RKO (cell line): ENCODE data around the gene SLC30A9.
A peak's percentile ranks its signal among the peaks of the same experiment; 100 is the strongest.

ENCODE experiments used
- DNase-seq: peaks from one replicate; pipeline ENCODE4 v3.0.0-alpha.2; 2016; ENCODE audit warnings: low spot score

SLC30A9 gene

GRCh38 chr4:41990365-41991111, at the start of gene SLC30A9:
SLC30A9 (plus strand) TSS chr4:41990530; CDS start chr4:41990652, 122 bp downstream.
- peak; percentile 96 for DNase-seq

- no peak for DNase-seq
Observed at GRCh38 chr4:41940834-41941233, 49.5 kb upstream of the SLC30A9 start.

- DNase-seq = no peak
Observed at GRCh38 chr4:41943506-41943905, 46.8 kb upstream of the SLC30A9 start.

DNA sequence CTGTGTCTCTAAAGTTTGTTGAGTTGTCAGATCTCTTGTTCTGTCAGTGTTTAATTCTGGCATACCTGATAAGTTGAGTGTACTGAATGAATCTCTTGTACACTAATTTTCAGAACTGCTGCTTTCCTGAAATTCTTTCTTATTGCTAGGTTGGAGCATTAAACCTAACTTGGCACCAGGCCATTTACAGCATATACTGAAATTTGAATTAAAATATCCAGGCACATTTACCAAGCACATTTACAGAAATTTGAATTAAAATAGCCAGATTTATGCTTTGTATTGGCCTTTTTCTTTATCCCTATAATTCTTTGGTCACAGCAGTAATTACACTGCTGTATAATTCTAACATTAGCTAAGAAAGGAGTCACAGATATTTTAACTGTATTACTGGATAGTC, 46.2 kb upstream of the SLC30A9 start:
- no peak for DNase-seq

DNA sequence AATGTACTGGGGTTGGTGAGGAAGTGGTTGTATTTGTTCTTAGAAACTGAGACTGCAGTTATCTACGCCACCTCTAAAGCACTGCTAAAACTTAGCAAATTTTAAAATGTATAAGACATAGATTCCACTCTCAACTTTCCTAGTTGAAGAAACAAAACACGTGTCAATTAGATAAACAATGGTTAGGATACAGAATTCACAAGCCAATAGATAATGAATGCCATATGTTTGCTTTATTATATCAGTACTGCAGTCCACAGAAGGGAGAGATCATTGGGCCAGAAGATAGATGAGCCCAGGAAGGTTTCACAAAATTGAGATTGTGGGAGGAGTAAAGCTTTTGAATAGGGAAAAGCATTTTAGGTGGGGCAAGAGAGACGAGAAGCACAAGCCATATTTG, 40.8 kb upstream of the SLC30A9 start:
- no peak for DNase-seq

GRCh38 chr4:41957634-41958033, 32.7 kb upstream of the SLC30A9 start:
- DNase-seq = peak; percentile 58

GRCh38 chr4:41963105-41963504, 27.2 kb upstream of the SLC30A9 start:
- peak; percentile 43 for DNase-seq

DNA sequence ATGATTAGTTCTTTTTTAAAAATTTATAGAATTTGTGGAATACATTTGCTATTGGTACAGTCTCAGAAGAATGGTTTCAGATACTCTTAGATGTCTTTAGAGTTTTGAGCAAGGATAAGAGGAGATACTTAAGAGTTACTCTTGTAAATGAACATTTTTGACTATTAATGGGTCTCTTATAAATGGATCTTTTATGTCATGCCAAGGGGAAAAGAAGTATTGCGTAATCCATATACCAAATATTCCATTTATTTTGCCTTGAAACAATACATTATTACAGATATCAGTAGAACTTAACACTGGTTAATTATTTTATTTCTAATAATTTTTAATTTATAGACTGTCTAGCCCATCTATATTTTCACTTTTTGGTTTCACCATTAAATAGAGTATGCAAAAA, 25.9 kb upstream of the SLC30A9 start:
- DNase-seq = no peak

GRCh38 chr4:41967392-41967791, 22.9 kb upstream of the SLC30A9 start:
- peak; percentile 45 for DNase-seq

GRCh38 chr4:41969671-41970070, 20.7 kb upstream of the SLC30A9 start:
- DNase-seq = no peak

DNA sequence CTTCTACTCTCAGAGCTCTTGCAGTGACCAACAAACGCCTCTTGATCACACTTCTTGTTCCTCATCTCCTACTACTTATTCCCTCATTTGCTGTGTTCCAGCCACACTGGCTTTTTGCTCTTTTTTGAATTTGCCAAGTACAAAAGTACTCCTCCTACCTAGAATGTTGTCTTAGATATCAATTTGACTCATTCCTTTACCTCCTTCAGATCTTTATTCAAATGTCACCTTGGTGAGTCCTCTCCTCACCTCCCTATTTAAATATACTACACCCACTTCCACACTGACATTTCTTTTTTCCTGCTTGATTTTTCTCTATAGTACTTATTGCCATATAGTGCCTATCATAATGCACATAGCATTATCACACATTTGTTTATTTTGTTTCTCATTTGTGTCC, 15.0 kb upstream of the SLC30A9 start:
- DNase-seq = no peak

- no peak for DNase-seq
Observed at GRCh38 chr4:41976775-41977516, 13.4 kb upstream of the SLC30A9 start.

DNA sequence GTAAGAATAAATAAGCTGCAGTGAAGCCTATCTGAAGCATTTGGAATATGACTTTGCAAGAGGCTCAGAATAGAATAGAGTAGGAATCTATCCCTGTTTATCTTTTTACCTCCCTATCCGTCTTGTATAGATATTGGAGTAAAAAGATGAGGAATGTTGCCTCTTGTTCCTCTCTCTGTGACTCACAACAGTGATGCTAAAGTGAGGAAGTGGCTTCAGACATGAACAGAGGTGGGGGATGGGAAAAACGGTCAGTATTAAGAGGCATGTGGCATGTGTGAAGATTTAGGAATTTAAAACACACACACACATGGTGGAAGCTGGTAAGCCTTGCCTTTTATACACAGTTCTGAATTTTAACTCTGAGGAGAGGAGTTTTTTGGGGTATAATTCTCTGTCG, 12.6 kb upstream of the SLC30A9 start:
- no peak for DNase-seq

DNA sequence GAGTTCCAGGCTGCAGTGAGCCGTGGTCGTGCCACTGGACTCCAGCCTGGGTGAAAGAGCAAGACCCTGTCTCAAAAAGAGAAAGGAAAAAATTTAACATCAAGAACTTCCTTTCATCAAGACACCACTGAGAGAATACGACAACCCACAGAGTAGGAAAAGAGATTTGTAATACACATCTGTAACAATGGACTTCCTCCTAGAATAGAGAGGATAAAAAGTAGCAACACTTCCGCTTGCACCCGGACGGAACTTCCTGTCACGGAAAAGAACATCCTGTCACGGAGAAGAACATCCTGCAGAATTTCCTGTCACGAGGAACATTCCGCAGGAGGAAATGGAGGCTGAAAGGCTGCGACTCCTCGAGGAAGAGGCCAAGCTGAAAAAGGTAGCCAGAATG, 8.9 kb upstream of the SLC30A9 start, which contains the start of gene DCAF4L1:
Gene DCAF4L1 (plus strand): TSS at position 301 of the 400 bp plus-strand sequence. CDS start 37 bp downstream, at position 338.
- DNase-seq = no peak

DNA sequence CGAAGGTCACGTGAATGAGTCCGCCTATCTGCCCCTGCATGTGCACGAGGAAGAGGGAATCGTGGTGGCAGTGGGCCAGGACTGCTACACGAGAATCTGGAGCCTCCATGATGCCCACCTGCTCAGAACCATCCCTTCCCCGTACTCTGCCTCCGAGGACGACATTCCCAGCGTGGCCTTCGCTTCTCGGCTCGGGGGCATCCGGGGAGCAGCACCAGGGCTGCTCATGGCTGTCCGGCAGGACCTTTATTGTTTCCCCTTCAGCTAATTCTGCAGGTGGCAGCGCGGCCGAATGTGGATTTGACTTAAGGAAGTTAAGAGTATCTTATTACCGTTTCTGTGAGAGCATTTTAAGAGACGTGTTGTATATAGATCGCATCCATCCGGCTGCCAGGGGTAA, 7.6 kb upstream of the SLC30A9 start:
- DNase-seq = no peak

DNA sequence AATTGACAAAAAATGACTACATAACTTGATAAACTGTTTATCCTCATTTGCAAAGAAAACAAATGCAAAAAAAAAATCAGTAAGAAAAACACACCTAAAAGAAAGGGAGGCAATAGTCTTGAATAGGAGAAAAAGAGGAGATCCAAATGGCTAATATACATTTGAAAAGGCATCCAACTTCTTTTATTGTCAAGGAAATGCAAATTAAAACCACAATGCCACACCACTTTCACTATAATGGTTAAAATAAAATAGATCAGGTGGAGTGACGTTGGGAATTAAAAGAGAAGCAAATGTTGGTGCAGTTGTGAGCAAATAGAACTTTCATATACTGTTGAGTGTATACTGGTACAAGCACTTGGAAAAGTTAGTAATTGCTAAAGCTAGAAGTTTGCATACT, 5.2 kb upstream of the SLC30A9 start:
- no peak for DNase-seq

DNA sequence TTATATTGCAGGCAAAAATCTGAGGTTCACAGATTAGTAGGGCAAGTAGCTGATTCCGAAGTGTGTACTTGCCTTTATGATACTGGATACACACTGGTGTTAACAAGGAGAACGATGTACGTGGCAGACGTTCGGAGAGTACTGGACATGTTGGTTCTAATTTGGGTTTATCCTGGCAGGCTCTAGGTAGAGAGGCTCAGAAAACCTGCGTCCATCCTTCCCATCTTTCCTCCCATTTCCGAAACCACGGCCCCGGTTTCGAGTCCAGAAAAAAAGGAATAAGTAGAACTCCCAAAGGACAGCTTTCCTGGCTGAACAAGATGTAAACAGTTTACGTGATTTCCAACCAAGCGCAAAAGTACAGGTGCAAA, 351 bp upstream of the SLC30A9 start:
- DNase-seq = no peak

DNA sequence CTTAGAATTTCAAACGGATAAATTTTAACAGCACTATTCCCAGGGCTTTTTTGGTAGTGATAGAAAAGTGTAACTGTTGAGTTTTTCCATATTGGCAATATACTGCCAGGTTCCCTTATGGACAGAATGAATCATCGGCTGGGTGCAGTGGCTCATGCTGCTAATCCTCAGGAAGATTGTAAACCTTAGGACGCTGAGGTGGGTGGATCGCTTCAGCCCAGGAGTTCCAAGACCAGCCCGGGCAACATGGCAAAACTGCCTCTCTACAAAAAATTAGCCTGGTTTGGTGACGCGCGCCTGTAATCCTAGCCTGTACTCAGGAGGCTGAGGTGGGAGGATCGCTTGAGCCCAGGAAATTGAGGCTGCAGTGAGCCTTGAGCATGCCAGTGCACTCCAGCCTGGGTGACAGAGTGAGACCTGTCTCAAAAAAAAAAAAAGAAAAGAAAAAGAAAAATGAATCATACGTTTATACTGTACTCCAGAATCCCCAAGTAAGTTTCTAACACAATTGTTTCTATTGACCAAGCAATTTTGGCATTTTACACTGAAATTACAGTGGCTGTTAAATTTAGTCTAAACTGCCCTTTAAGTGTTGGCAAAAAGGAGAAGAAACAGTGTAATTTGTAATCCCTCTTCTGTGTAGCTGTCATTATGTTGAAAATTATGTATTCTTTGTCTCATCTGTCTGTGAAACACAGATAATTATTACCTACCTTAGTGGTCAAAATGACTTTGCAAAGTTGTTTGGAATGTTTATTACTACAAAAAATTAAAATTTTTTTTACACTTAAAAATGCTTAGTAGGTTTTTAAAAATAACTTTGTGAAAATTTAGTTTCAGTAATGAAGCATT, 1.8 kb downstream of the SLC30A9 start:
- peak; percentile 91 for DNase-seq

GRCh38 chr4:41992967-41993857, 2.9 kb downstream of the SLC30A9 start:
- DNase-seq = no peak

DNA sequence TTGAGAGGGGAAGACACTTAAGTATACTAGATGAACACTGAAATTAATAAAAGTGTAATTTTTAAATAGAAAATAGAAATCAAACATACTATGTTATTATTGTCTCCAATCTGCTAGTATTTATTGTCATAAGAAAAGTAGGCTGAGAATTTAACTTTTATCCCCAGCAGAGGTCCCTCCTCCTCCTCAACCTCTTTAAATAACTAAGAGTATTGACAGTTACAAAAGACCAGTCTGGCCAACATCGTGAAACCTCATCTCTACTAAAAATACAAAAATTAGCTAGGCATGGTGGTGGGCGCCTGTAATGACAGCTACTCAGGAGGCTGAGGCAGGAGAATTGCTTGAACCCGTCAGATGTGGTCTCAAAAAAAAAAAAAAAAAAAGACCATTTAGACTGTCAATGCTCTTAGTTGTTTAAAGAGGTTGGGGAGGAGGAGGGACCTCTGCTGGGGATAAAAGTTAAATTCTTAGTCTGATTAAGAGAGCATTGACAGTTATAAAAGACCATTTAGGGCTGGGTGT, 4.2 kb downstream of the SLC30A9 start:
- no peak for DNase-seq

- DNase-seq = no peak
Observed at GRCh38 chr4:41998019-41998418, 7.7 kb downstream of the SLC30A9 start.
